Subcutaneous adipose tissue (tissue), 4 donors: ENCODE data around the gene CTIF. TPM values are rescaled to one million over a fixed set of nuclear protein-coding genes. Genes with fewer than 3 reads are reported as not detected.

Source experiments
- CTCF ChIP-seq: fragments of 450-650 bp; IDR thresholded peaks from one replicate; pipeline ENCODE4 v1.5.1; 2016; ENCODE audit warnings: low read depth, mild to moderate bottlenecking, control low read depth, antibody characterized with exemption, moderate library complexity
- total RNA-seq, 4 donors: library from RNA; depleted of rRNA; stranded (reverse); fragments of >200 nt; gene quantifications; one replicate each; pipeline ENCODE4 v1.1.0, GENCODE V29; 2016

CTIF gene
- total RNA-seq, 4 donors from 2014 or later = 41.0 to 195 (median 78.3) TPM

- no peak for TF ChIP-seq CTCF
Observed at GRCh38 chr18:48527461-48527860, 11.4 kb upstream of the CTIF start.

- no peak for TF ChIP-seq CTCF
Observed at GRCh38 chr18:48528861-48529260, 10.0 kb upstream of the CTIF start.

GRCh38 chr18:48529796-48530195, 9.0 kb upstream of the CTIF start:
- no peak for TF ChIP-seq CTCF

- no peak for TF ChIP-seq CTCF
Observed at GRCh38 chr18:48530399-48531081, 8.3 kb upstream of the CTIF start.

- no peak for TF ChIP-seq CTCF
Observed at GRCh38 chr18:48531082-48531403, 7.8 kb upstream of the CTIF start.

GRCh38 chr18:48531908-48532307, 6.9 kb upstream of the CTIF start:
- no peak for TF ChIP-seq CTCF

- no peak for TF ChIP-seq CTCF
Observed at GRCh38 chr18:48533340-48534070, 5.3 kb upstream of the CTIF start.
